Measurements from ENCODE around the gene CLEC18A.
"Not testable (repeated sequence)": the region's sequence is repeated elsewhere in the genome, so short reads cannot be mapped to it uniquely, and the experiment has no call there.

The CLEC18A gene

GRCh38 chr16:69931631-69932030 lies 19.5 kb upstream of the CLEC18A start:
- DNase-seq = no peak

DNA sequence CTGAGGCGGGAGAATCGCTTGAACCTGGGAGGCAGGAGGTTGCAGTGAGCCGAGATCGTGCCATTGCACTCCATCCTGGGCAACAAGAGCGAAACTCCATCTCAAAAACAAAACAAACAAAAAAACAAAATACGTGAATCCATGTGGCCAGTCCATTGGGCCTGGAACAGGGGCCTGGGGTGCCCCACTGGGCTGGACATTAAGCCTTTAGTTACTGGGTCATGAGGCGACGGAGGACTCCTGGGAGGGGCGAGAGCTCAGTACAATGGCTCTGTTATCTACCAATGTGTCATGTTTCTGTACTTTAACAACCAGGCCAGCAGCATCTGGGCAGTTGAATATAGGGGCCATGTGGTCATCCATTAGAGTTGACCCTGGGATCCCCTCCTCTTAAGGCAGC lies 18.9 kb upstream of the CLEC18A start:
- no peak for DNase-seq

GRCh38 chr16:69932691-69933392 lies 18.3 kb upstream of the CLEC18A start:
- no peak for DNase-seq

DNA sequence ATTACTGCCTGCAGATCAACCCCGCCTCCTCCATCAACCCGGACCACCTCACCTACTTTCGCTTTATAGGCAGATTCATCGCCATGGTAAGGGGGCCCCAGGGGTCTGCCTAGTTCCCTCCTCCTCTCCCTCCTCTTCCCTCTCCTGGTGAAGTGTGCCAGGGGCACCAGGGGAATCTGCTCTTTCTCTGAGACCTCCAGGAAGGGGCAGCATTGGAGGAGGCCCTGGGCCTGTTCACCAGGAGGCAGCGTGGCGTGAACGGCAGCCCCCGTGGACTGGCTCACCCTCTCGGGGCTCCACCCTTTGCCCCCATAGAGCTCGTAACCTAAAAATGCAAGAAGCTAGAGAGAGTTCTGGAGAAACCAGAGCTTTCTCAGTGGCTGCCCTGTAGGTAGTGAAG lies 17.1 kb upstream of the CLEC18A start:
- no peak for DNase-seq

- DNase-seq = no peak
These were observed 16.4 kb upstream of the CLEC18A start for GRCh38 chr16:69934751-69935150.

DNA sequence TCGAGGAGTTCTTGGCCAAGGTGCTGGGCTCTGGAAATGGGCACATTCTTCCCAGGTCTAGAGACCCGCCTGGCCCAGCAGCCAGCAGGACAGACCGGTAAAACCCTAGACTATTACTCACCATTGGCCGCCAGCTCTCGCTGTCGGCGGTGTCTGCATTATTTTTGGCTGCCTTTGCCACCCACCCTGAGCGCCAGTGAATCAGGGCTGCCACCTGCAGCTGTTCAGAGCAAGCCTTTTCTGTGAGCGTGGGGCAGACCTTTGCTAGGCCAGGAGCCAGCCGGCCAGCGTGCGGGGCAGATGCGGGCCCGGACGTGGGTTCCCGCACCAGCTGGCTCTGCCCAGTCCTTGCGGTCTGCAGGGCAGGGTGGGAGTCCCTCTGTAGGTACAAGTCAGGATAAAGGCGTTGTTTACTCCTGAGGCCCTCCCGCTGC lies 15.8 kb upstream of the CLEC18A start:
- no peak for DNase-seq

- no peak for DNase-seq
These were observed 15.4 kb upstream of the CLEC18A start for GRCh38 chr16:69935740-69936139.

DNA sequence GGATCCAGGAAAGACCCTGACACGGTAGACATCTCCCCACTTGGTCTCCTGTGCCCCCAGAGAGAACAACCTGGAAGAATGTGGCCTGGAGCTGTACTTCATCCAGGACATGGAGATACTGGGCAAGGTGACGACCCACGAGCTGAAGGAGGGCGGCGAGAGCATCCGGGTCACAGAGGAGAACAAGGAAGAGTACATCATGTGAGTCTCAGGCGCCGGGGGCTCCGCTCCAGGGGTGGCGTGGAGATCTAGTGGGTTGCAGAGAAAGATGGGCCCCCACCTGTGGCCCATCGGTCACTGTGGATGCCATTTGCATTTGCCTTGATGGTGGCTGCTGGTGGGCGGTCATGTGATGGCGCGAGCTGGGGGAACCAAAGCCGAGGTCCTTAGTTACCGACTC lies 14.9 kb upstream of the CLEC18A start:
- no peak for DNase-seq

- no peak for DNase-seq
These were observed 14.4 kb upstream of the CLEC18A start for GRCh38 chr16:69936751-69937211.

- DNase-seq = no peak
These were observed 13.6 kb upstream of the CLEC18A start for GRCh38 chr16:69937465-69937951.

DNA sequence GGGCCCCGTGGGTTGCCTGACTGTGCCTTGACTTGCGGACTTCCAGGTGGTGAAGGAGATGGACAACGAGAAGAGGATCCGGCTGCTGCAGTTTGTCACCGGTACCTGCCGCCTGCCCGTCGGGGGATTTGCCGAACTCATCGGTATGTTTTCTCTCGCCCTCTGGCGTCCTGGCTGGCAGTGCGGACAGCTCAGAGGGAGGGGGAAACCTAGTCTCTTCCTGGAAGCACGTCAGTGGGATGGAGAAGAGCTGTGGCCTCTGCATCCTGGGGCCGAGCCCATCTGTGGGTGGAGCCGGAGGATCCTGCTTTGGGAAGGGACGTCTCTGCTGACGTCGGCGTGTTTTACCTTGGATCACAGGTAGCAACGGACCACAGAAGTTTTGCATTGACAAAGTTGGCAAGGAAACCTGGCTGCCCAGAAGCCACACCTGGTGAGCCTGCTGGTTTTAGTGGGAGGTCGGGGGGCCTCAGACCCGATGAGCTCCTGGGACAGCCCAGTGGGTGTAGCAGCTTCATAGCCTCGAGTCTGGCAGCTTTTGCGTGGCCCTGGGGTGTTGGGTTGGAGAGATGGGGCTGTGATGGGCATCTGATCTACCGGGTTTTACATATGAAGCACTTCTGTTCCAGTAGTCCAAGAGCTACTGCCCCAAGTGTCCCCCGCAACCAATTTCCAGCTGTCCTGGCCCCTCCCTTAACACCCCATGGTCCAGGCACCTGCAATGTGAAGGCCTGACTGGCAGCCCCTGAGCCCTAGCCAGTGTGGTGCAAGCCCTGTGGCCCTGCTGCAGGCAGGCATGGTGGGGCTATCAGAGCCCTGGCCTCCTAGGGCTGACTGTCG lies 11.9 kb upstream of the CLEC18A start:
- no peak for DNase-seq

DNA sequence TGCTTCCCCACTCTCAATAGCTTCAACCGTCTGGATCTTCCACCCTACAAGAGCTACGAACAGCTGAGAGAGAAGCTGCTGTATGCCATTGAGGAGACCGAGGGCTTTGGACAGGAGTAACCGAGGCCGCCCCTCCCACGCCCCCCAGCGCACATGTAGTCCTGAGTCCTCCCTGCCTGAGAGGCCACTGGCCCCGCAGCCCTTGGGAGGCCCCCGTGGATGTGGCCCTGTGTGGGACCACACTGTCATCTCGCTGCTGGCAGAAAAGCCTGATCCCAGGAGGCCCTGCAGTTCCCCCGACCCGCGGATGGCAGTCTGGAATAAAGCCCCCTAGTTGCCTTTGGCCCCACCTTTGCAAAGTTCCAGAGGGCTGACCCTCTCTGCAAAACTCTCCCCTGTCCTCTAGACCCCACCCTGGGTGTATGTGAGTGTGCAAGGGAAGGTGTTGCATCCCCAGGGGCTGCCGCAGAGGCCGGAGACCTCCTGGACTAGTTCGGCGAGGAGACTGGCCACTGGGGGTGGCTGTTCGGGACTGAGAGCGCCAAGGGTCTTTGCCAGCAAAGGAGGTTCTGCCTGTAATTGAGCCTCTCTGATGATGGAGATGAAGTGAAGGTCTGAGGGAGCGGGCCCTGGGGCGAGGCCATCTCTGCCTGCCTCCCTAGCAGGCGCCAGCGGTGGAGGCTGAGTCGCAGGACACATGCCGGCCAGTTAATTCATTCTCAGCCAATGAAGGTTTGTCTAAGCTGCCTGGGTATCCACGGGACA lies 11.1 kb upstream of the CLEC18A start:
- no peak for DNase-seq

GRCh38 chr16:69940676-69941075 lies 10.5 kb upstream of the CLEC18A start:
- DNase-seq = no peak

DNA sequence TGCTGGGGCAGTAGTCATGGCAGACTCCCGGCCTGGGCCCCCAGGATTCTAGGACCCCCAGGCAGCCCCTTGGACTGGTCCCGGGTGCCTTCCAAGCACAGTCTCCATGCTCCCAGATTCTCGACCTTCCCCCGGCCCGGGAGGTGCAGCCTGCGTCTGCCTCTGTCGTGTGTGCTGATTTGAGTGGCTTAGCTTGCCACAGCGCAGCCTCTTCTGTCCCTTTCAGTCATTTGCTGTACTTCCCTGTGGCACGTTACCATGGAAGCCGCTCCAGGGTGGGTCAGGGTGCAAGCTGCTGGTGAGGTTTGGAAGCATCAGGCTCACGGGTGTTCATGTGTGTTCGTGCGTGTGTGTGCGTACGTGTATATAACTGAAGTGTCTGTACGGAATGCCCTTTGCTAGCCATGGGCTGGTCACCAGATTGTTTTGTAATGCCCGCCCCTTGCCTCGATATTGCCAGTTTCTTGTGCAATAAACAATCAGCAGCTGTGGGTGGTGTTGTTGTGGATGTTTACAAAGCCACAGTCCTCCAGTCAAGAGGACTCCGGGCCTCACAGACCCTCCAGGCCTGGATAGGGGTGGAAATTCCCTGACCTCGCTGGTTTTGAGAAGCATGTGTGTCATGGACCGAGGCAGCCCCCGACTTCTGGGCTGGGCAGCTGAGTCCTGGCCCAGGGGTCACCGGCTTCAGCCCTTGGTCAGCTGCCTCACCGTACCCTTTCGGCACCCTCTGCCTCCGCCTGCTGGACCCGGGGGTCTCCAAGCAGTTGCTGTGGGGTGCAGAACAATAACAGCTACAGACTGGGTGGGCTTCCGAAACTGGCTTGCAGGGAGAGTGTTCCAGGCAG lies 9.7 kb upstream of the CLEC18A start:
- DNase-seq = no peak

GRCh38 chr16:69942099-69942491 lies 9.0 kb upstream of the CLEC18A start:
- no peak for DNase-seq

GRCh38 chr16:69942627-69943170 lies 8.4 kb upstream of the CLEC18A start:
- DNase-seq = no peak

- not testable (repeated sequence) for DNase-seq
These were observed 7.7 kb upstream of the CLEC18A start for GRCh38 chr16:69943241-69944036.

DNA sequence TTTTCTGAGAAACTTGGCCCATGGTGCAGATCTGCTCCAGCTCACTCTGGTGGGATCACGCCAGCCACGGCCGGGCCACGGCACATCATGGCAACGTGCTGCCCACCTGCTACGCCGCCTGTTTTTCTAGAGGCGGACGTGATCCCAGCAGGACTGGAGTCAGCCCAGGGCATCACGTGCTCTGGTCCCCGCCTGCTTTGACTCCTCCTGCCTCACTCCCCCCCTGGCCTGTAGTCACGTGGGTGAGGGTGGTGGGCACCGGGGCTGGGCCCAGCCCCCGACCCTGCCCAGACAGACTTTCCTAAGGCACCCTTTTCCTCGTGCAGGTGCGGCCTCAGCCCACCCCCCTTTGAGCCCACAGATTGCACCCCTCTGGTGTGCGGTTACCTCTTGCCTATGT lies 723 bp upstream of the CLEC18A start:
- DNase-seq = not testable (repeated sequence)

- DNase-seq = not testable (repeated sequence)
These were observed 518 bp downstream of the CLEC18A start for GRCh38 chr16:69951672-69952031.

GRCh38 chr16:69952116-69952515 lies 982 bp downstream of the CLEC18A start:
- not testable (repeated sequence) for DNase-seq
